Muscle of leg (tissue), 11 donors: ENCODE measurements around the gene PRR19. TPM values are rescaled to one million over a fixed set of nuclear protein-coding genes. Genes with fewer than 3 reads are reported as not detected.

ENCODE experiments used
- DNase-seq: peaks from one replicate; pipeline ENCODE4 v3.0.0; 2013
- H3K27ac ChIP-seq: one replicate; pipeline ENCODE4 v1.5.1; 2013; ENCODE audit warnings: mild to moderate bottlenecking, low read length, control low read depth
- H3K27me3 ChIP-seq: one replicate; pipeline ENCODE4 v1.6.1; 2013; ENCODE audit warnings: low read length; ENCODE audit not compliant: control insufficient read depth, insufficient read depth
- H3K36me3 ChIP-seq: one replicate; pipeline ENCODE4 v1.6.1; 2013; ENCODE audit warnings: low read length; ENCODE audit not compliant: control insufficient read depth, insufficient read depth
- H3K4me1 ChIP-seq: one replicate; pipeline ENCODE4 v1.6.1; 2013; ENCODE audit warnings: low read length; ENCODE audit not compliant: control insufficient read depth, insufficient read depth
- H3K4me3 ChIP-seq: one replicate; pipeline ENCODE4 v1.5.1; 2013; ENCODE audit warnings: low read length, control low read depth
- H3K9me3 ChIP-seq: replicated peaks from 2 replicates; pipeline ENCODE4 v1.6.1; 2013; ENCODE audit warnings: low read depth, low read length; ENCODE audit not compliant: control insufficient read depth
- WGBS: methylation state at CpG from one replicate; pipeline ENCODE4 v1.1.5; 2013; ENCODE audit warnings: missing lambda C conversion rate; ENCODE audit not compliant: insufficient coverage; 5-methylcytosine and 5-hydroxymethylcytosine counted together
- polyA plus RNA-seq, 8 donors: library from polyadenylated mRNA; unstranded; fragments of 120-200 nt; gene quantifications; one replicate each; pipeline versions ENCODE4 v1.2.1 to v1.2.3, GENCODE V29; 2013; ENCODE audit warnings: inconsistent platforms in 1 of 8, low replicate concordance in 1 of 8; ENCODE audit not compliant: insufficient read length in 8 of 8, insufficient read depth in 1 of 8
- total RNA-seq: library from RNA; stranded (reverse); fragments of 120-200 nt; gene quantifications from one replicate; pipeline ENCODE4 v1.2.4, GENCODE V29; 2013

PRR19 gene
- total and polyA plus RNA-seq, 9 donors = 0.27 to 1.4 (median 0.72) TPM

DNA sequence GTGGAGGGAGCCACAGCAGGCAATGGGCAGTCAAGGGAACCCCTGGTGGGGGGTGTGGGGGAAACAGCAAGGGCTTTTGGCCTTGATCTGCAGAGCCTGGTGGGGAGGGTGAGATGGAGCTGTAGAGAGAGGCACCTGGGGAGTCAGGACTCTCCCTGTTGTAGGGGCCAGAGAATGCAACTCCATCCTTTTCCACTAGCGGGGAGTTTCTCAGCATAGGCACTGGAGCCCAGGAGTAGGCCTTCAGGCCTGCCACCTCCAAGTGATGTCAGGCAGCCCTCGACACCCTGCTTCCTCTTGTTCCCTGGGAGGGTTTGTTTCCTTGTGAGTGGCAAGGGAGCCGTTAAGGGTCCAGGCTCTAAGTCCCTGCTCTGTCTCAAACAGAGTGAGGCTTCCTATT is 48.5 kb downstream of the PRR19 start:
- Histone ChIP-seq H3K4me1 (no peaks in the 10 kb centered on the region), H3K36me3 (peaks cover 68% of the 10 kb centered on the region), H3K4me3 (no peak overlapping the region), H3K27me3 (no peaks in the 10 kb centered on the region), H3K27ac (no peak overlapping the region), H3K9me3 (no peaks in the 10 kb centered on the region)
- DNase-seq = no peak
- no CpG with 5 or more reads among the region's 3 CpGs for WGBS

DNA sequence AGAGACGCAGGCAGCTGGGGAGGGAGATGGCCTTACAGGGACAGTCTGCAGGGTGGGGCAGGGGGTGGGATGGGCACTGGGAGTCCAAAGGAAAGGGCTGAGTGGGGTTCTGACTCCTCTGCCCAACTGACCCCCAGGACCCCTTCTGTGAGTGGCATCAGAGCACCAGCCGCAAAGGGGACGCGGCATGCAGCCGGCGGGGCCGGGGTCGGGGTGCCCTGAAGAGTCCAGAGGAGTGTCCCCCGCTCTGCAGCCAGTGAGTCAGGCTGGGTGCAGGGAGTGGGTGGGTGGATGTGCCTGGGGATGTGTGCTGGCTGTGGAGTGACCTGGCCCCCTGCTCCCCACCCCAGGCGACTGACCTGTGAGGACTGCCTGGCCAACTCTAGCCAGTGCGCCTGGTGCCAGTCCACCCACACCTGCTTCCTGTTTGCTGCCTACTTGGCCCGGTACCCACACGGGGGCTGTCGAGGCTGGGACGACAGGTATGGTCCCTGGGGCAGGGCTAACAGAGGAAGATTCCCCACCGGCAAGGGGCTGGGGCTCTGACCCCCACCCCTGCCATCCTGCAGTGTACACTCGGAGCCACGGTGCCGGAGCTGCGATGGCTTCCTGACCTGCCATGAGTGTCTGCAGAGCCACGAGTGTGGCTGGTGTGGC is 49.3 kb downstream of the PRR19 start:
- Histone ChIP-seq H3K36me3 (peaks cover 74% of the 10 kb centered on the region), H3K9me3 (no peaks in the 10 kb centered on the region), H3K27ac (no peak overlapping the region), H3K4me1 (no peaks in the 10 kb centered on the region), H3K4me3 (no peak overlapping the region), H3K27me3 (no peaks in the 10 kb centered on the region)
- WGBS = 88% methylated on average over 20 of the region's 21 CpGs
- DNase-seq = no peak

DNA sequence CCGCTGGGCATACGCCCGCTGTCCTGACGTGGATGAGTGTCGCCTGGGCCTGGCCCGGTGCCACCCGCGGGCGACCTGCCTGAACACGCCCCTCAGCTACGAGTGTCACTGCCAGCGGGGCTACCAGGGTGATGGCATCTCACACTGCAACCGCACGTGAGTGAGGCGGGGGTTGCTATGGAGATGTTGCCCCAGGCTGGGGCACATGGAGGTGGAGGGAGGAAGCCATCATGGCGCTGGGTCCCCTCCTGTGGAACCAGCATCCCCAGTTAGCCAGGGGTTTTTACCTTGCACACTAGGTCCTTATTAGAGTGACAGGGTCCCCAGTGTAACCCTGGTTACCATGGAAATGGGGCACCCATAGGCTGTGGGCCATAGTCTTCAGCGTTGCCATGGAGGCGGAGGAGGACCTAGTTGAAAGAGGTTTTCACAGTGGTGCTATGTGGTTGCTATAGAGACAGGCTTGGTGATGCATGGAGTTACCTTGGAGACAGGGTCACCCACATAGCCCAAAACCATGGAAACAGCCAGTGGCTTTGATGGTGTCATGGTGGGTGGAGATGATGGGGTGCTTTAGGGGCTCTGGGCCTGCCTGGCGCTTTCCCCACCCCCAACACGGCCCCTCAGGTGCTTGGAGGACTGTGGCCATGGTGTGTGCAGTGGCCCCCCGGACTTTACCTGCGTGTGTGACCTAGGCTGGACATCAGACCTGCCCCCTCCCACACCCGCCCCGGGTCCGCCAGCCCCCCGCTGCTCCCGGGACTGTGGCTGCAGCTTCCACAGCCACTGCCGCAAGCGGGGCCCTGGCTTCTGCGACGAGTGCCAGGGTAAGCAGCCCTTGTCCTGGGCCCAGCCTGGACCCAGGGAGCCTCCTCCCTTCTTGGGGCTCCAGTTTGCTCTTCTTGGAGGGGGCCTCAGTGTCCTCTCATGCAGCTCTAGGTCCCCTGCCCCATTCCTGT is 50.6 kb downstream of the PRR19 start:
- no peaks in the 10 kb centered on the region for H3K9me3 ChIP-seq
- peaks cover 87% of the 10 kb centered on the region for H3K36me3 ChIP-seq
- DNase-seq = no peak
- WGBS = 86% methylated on average over 29 of the region's 31 CpGs
- H3K27me3 ChIP-seq = no peaks in the 10 kb centered on the region
- H3K4me3 ChIP-seq = no peak overlapping the region
- no peak overlapping the region for H3K27ac ChIP-seq
- H3K4me1 ChIP-seq = no peaks in the 10 kb centered on the region

DNA sequence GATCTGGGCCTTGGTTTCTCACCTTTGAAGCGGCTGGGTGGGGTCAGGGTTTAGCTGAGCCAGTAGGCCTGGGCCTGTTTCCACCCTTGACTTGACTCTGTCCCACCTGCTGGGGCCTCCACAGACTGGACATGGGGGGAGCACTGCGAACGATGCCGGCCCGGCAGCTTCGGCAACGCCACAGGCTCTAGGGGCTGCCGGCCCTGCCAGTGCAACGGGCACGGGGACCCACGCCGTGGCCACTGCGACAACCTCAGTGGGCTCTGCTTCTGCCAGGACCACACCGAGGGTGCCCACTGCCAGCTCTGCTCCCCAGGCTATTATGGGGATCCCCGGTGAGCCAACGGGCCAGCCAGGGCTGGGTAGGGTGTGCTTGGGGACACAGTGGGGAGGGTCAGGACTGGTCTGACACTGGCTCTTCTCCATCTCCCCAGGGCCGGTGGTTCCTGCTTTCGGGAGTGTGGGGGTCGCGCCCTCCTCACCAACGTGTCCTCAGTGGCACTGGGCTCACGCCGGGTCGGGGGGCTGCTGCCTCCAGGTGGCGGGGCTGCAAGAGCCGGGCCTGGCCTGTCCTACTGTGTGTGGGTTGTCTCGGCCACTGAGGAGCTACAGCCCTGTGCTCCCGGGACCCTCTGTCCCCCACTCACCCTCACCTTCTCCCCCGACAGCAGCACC is 51.5 kb downstream of the PRR19 start:
- 90% methylated on average over 22 of the region's 29 CpGs for WGBS

DNA sequence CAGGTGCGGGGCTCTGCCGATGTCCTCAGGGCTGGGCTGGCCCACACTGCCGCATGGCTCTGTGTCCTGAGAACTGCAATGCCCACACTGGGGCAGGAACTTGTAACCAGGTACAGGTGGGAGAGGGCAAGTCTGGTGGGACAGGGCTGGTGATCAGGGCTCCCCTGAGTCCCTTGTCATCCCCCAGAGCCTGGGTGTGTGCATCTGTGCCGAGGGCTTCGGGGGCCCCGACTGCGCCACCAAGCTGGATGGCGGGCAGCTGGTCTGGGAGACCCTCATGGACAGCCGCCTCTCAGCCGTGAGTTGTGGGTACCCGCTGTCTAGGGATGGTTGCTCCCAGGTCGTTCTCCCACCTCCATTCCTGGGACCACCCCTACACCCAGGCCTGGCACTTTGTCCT is 54.0 kb downstream of the PRR19 start:
- no peaks in the 10 kb centered on the region for H3K27me3 ChIP-seq
- H3K27ac ChIP-seq = no peak overlapping the region
- no peak for DNase-seq
- 100% methylated on average over 8 of the region's 12 CpGs for WGBS
- H3K36me3 ChIP-seq = peaks cover 74% of the 10 kb centered on the region
- no peaks in the 10 kb centered on the region for H3K4me1 ChIP-seq
- no peak overlapping the region for H3K4me3 ChIP-seq
- no peaks in the 10 kb centered on the region for H3K9me3 ChIP-seq

More for the DNA sequence above, 51.5 kb downstream of the PRR19 start:
- DNase-seq = no peak
- H3K36me3 ChIP-seq = peaks cover 86% of the 10 kb centered on the region
- no peak overlapping the region for H3K27ac ChIP-seq
- H3K4me3 ChIP-seq = no peak overlapping the region
- H3K9me3 ChIP-seq = no peaks in the 10 kb centered on the region
- no peaks in the 10 kb centered on the region for H3K4me1 ChIP-seq
- no peaks in the 10 kb centered on the region for H3K27me3 ChIP-seq

DNA sequence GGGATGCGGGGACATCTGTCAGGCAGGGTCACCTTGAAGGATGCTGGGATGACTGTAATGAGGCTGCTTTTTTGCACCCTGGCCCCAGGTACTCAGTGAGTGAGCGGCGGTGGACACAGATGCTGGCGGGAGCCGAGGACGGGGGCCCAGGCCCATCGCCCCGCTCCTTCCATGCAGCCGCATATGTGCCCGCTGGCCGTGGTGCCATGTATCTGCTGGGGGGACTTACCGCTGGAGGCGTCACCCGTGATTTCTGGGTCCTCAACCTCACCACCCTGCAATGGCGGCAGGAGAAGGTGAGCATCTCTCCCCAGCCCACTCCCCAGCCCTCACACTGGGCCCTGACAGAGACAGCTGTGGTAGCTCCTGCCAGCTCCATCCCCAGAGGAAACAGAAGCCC is 54.8 kb downstream of the PRR19 start:
- Histone ChIP-seq H3K27me3 (no peaks in the 10 kb centered on the region), H3K9me3 (no peaks in the 10 kb centered on the region), H3K4me1 (no peaks in the 10 kb centered on the region), H3K36me3 (peaks cover 75% of the 10 kb centered on the region), H3K4me3 (no peak overlapping the region), H3K27ac (no peak overlapping the region)
- 95% methylated on average over 15 of the region's 15 CpGs for WGBS
- no peak for DNase-seq

DNA sequence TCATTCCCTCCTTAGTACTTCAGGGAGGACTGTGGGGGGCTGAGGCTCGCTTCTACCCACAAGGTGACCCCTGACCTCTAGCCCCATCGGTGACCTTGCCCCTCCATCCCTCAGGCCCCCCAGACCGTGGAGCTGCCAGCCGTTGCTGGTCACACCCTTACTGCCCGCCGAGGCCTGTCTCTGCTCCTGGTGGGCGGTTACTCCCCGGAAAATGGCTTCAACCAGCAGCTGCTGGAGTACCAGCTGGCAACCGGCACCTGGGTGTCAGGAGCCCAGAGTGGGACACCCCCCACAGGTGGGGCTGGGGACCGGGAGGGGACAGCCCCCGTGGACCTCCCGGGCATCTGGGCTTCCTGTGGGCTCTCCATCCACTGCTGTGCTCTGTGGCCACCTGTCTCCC is 55.4 kb downstream of the PRR19 start:
- no peaks in the 10 kb centered on the region for H3K9me3 ChIP-seq
- H3K36me3 ChIP-seq = peaks cover 75% of the 10 kb centered on the region
- H3K4me1 ChIP-seq = no peaks in the 10 kb centered on the region
- WGBS = 88% methylated on average over 10 of the region's 12 CpGs
- DNase-seq = no peak
- no peak overlapping the region for H3K4me3 ChIP-seq
- H3K27ac ChIP-seq = no peak overlapping the region
- no peaks in the 10 kb centered on the region for H3K27me3 ChIP-seq

Other genes starting within 250 kb of the PRR19 start
- gene GRIK5, start 231.9 kb upstream of the PRR19 start, total RNA-seq = 1.3 TPM
- 1 to 10 TPM; 1.5 to 5.8 (median 3.4) TPM for gene GRIK5, start 231.9 kb upstream of the PRR19 start, polyA plus RNA-seq
- gene ZNF574, start 226.0 kb upstream of the PRR19 start, total RNA-seq = 6.4 TPM
- gene ZNF574, start 226.0 kb upstream of the PRR19 start, polyA plus RNA-seq = 10 to 100 TPM in 7 of 8 donors, 1 to 10 TPM in 1; 9.3 to 13.4 (median 12.1) TPM
- gene POU2F2, start 169.7 kb upstream of the PRR19 start, total RNA-seq = 0.35 TPM
- gene POU2F2, start 169.7 kb upstream of the PRR19 start, polyA plus RNA-seq = 1 to 10 TPM; 1.0 to 1.7 (median 1.2) TPM
- gene DEDD2, start 84.5 kb upstream of the PRR19 start, total RNA-seq = 11.7 TPM
- 10 to 100 TPM; 12.2 to 16.3 (median 13.9) TPM for gene DEDD2, start 84.5 kb upstream of the PRR19 start, polyA plus RNA-seq
- gene ZNF526, start 81.8 kb upstream of the PRR19 start, total RNA-seq = 5.6 TPM
- 1 to 10 TPM; 5.4 to 8.7 (median 6.6) TPM for gene ZNF526, start 81.8 kb upstream of the PRR19 start, polyA plus RNA-seq
- gene GSK3A, start 59.5 kb upstream of the PRR19 start, total RNA-seq = 11.6 TPM
- 10 to 100 TPM; 40.1 to 51.6 (median 45.3) TPM for gene GSK3A, start 59.5 kb upstream of the PRR19 start, polyA plus RNA-seq
- 17.3 TPM for gene ERF, start 47.0 kb upstream of the PRR19 start, total RNA-seq
- gene ERF, start 47.0 kb upstream of the PRR19 start, polyA plus RNA-seq = 10 to 100 TPM; 31.6 to 51.6 (median 39.9) TPM
- 13.6 TPM for gene CIC, start 32.9 kb upstream of the PRR19 start, total RNA-seq
- 10 to 100 TPM; 33.4 to 52.7 (median 42.0) TPM for gene CIC, start 32.9 kb upstream of the PRR19 start, polyA plus RNA-seq
- 28.9 TPM for gene PAFAH1B3, start 492 bp downstream of the PRR19 start, total RNA-seq
- 10 to 100 TPM; 31.2 to 42.7 (median 35.9) TPM for gene PAFAH1B3, start 492 bp downstream of the PRR19 start, polyA plus RNA-seq
- gene TMEM145, start 11.2 kb downstream of the PRR19 start, total RNA-seq = 0.04 TPM
- under 1 TPM; 0.09 to 0.56 (median 0.34) TPM for gene TMEM145, start 11.2 kb downstream of the PRR19 start, polyA plus RNA-seq
- 12.6 TPM for gene MEGF8, start 23.5 kb downstream of the PRR19 start, total RNA-seq
- gene MEGF8, start 23.5 kb downstream of the PRR19 start, polyA plus RNA-seq = 10 to 100 TPM; 24.1 to 38.9 (median 34.4) TPM
- gene CNFN, start 88.2 kb downstream of the PRR19 start, total RNA-seq = not detected
- 1 to 10 TPM in 1 of 8 donors, under 1 TPM in 3, not detected in 4; 0.24 to 1.2 (median 0.38) TPM for gene CNFN, start 88.2 kb downstream of the PRR19 start, polyA plus RNA-seq
- 3.8 TPM for gene LIPE, start 125.3 kb downstream of the PRR19 start, total RNA-seq
- gene LIPE, start 125.3 kb downstream of the PRR19 start, polyA plus RNA-seq = 10 to 100 TPM in 2 of 8 donors, 1 to 10 TPM in 6; 6.9 to 10.1 (median 8.6) TPM
- not detected for gene CXCL17, start 140.8 kb downstream of the PRR19 start, total RNA-seq
- gene CXCL17, start 140.8 kb downstream of the PRR19 start, polyA plus RNA-seq = under 1 TPM in 2 of 8 donors, not detected in 6; 0.44 to 0.86 TPM
- gene CEACAM1, start 226.3 kb downstream of the PRR19 start, total RNA-seq = 0.62 TPM
- 1 to 10 TPM in 7 of 8 donors, under 1 TPM in 1; 0.98 to 6.9 (median 1.8) TPM for gene CEACAM1, start 226.3 kb downstream of the PRR19 start, polyA plus RNA-seq